Epithelial cell of esophagus (primary cell): ENCODE data around the gene CDH12.
A peak's percentile ranks its signal among the peaks of the same experiment; 100 is the strongest.

Experiments
- DNase-seq: peaks from one replicate; pipeline ENCODE4 v3.0.0; 2010; ENCODE audit warnings: low read depth
- H3K4me3 ChIP-seq: 2 replicates; pipeline ENCODE4 v1.5.1; 2011; ENCODE audit warnings: mild to moderate bottlenecking, low read length, control low read depth
- CTCF ChIP-seq: IDR thresholded peaks from 2 replicates; pipeline ENCODE4 v1.5.1; 2011; ENCODE audit warnings: low read depth, mild to moderate bottlenecking, low read length, control low read depth, inconsistent platforms; ENCODE audit not compliant: insufficient read depth; ENCODE audit errors: missing control alignments

The CDH12 gene

GRCh38 chr5:21709770-21710169, 1143.4 kb downstream of the CDH12 start:
- no peak for TF ChIP-seq CTCF
- DNase-seq, result no peak
- no peak overlapping the region for H3K4me3 ChIP-seq

- no peak overlapping the region for H3K4me3 ChIP-seq
- no peak for TF ChIP-seq CTCF
- no peak for DNase-seq
Observed at GRCh38 chr5:21704974-21705668, 1148.0 kb downstream of the CDH12 start.

- no peak overlapping the region for H3K4me3 ChIP-seq
- DNase-seq, result peak; percentile 16
- TF ChIP-seq CTCF, result no peak
Observed at GRCh38 chr5:21701317-21701716, 1151.8 kb downstream of the CDH12 start.
